ENCODE data around the gene OR9Q2. TPM values are rescaled to one million over a fixed set of nuclear protein-coding genes. Genes with fewer than 3 reads are reported as not detected.
"Not testable (repeated sequence)": the region's sequence is repeated elsewhere in the genome, so short reads cannot be mapped to it uniquely, and the experiment has no call there.

Gene OR9Q2
- total RNA-seq (2014; rRNA removed): not detected in 2 replicates
- polyA plus RNA-seq (2012): not detected

- no peak for DNase-seq (ENCODE audit: low read depth)
Measured at GRCh38 chr11:58188770-58189169, at the start of gene OR9Q2. Gene OR9Q2, plus strand, starts transcription at chr11:58189070. Its CDS starts 1,421 bp downstream, at chr11:58190491.

GRCh38 chr11:58142761-58143160 is 46.1 kb upstream of the OR9Q2 start:
- DNase-seq (ENCODE audit: low read depth): no peak

GRCh38 chr11:58152781-58153180 is 36.1 kb upstream of the OR9Q2 start:
- DNase-seq (ENCODE audit: low read depth): no peak

GRCh38 chr11:58164389-58164788 is 24.5 kb upstream of the OR9Q2 start:
- no peak for DNase-seq (ENCODE audit: low read depth)

GRCh38 chr11:58164990-58165389 is 23.9 kb upstream of the OR9Q2 start:
- no peak for DNase-seq (ENCODE audit: low read depth)

GRCh38 chr11:58165504-58166106 is 23.3 kb upstream of the OR9Q2 start:
- no peak for DNase-seq (ENCODE audit: low read depth)

- DNase-seq (ENCODE audit: low read depth): no peak
Measured at GRCh38 chr11:58177409-58178054, 11.3 kb upstream of the OR9Q2 start.

- DNase-seq (ENCODE audit: low read depth): no peak
Measured at GRCh38 chr11:58178444-58178843, 10.4 kb upstream of the OR9Q2 start.

GRCh38 chr11:58179648-58180047 is 9.2 kb upstream of the OR9Q2 start:
- DNase-seq (ENCODE audit: low read depth): no peak

- no peak for DNase-seq (ENCODE audit: low read depth)
Measured at GRCh38 chr11:58186938-58187337, 1.9 kb upstream of the OR9Q2 start.

- no peak for DNase-seq (ENCODE audit: low read depth)
Measured at GRCh38 chr11:58192229-58192628, 3.4 kb downstream of the OR9Q2 start.

GRCh38 chr11:58193391-58193790 is 4.5 kb downstream of the OR9Q2 start:
- no peak for DNase-seq (ENCODE audit: low read depth)

GRCh38 chr11:58195939-58196338 is 7.1 kb downstream of the OR9Q2 start:
- DNase-seq (ENCODE audit: low read depth): no peak

- no peak for DNase-seq (ENCODE audit: low read depth)
Measured at GRCh38 chr11:58199271-58199670, 10.4 kb downstream of the OR9Q2 start.

- no peak for DNase-seq (ENCODE audit: low read depth)
Measured at GRCh38 chr11:58204042-58204441, 15.2 kb downstream of the OR9Q2 start, which contains the start of gene OR1S2. Gene OR1S2, minus strand, starts transcription at chr11:58204142. Its CDS starts 0 bp downstream, at chr11:58204142.

- not testable (repeated sequence) for DNase-seq (ENCODE audit: low read depth)
Measured at GRCh38 chr11:58212420-58212819, 23.6 kb downstream of the OR9Q2 start, which contains the start of gene OR1S1. Gene OR1S1, plus strand, starts transcription at chr11:58212720.

- DNase-seq (ENCODE audit: low read depth): no peak
Measured at GRCh38 chr11:58216476-58216875, 27.6 kb downstream of the OR9Q2 start.

- DNase-seq (ENCODE audit: low read depth): peak; percentile 17
Measured at GRCh38 chr11:58222721-58223120, 33.9 kb downstream of the OR9Q2 start.

- DNase-seq (ENCODE audit: low read depth): no peak
Measured at GRCh38 chr11:58227956-58228615, 39.2 kb downstream of the OR9Q2 start.
